ENCODE measurements around the gene C10orf71.

Gene C10orf71

DNA sequence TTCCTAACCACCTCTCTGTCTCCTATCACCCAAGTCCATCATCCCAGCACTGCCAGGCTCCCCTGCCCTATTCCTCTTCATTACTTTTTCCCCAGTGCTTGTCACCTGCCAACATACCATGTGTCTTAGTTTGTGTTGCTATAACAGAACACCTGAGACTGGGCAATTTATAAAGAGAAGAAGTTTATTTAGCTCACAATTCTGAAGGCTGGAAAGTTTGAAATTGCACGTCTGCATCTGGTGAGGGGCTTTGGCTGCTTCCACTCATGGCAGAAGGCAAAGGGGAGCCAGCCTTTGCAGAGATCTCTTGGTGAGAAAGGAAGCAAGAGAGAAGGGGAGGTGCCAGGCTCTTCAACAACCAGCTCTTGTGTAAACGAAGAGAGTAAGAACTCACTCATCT, 49.6 kb downstream of the C10orf71 start:
- no peak overlapping the region for H3K4me3 ChIP-seq (ENCODE audit: low read length)
- no peaks in the 10 kb centered on the region for H3K79me2 ChIP-seq (ENCODE audit: low read length)
- H3K27me3 ChIP-seq (replicated peaks; ENCODE audit: insufficient read depth, low read length), result no peaks in the 10 kb centered on the region
- H3K9me3 ChIP-seq (replicated peaks; ENCODE audit: insufficient read depth, low read length), result no peaks in the 10 kb centered on the region
- no peaks in the 10 kb centered on the region for H4K20me1 ChIP-seq (ENCODE audit: insufficient read depth, low read length)
- H3K4me1 ChIP-seq (ENCODE audit: low read length), result no peaks in the 10 kb centered on the region
- no peaks in the 10 kb centered on the region for H3K9me2 ChIP-seq (replicated peaks; ENCODE audit: insufficient read depth, low read length)
- DNase-seq, result no peak
- H3K36me3 ChIP-seq (replicated peaks; ENCODE audit: insufficient read depth, low read length), result no peaks in the 10 kb centered on the region
- no peak overlapping the region for H3K9ac ChIP-seq (ENCODE audit: low read length)
- TF ChIP-seq, protein P1, sequence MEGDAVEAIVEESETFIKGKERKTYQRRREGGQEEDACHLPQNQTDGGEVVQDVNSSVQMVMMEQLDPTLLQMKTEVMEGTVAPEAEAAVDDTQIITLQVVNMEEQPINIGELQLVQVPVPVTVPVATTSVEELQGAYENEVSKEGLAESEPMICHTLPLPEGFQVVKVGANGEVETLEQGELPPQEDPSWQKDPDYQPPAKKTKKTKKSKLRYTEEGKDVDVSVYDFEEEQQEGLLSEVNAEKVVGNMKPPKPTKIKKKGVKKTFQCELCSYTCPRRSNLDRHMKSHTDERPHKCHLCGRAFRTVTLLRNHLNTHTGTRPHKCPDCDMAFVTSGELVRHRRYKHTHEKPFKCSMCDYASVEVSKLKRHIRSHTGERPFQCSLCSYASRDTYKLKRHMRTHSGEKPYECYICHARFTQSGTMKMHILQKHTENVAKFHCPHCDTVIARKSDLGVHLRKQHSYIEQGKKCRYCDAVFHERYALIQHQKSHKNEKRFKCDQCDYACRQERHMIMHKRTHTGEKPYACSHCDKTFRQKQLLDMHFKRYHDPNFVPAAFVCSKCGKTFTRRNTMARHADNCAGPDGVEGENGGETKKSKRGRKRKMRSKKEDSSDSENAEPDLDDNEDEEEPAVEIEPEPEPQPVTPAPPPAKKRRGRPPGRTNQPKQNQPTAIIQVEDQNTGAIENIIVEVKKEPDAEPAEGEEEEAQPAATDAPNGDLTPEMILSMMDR (IDR thresholded peaks at IDR 0.05; ENCODE audit: low read length), result no peak
- TF ChIP-seq EZH2 (optimal IDR thresholded peaks at IDR 0.05; ENCODE audit: low read depth, low read length) (no peak), EZH2phosphoT487 (IDR thresholded peaks at IDR 0.05; ENCODE audit: low read length) (no peak)
- H3K27ac ChIP-seq (ENCODE audit: low read length), result no peak overlapping the region
- no peak overlapping the region for H3K4me2 ChIP-seq (ENCODE audit: low read depth, low read length)
- H2AFZ ChIP-seq (ENCODE audit: low read length), result no peak overlapping the region
- H3F3A ChIP-seq (ENCODE audit: insufficient read depth, low read length), result no peaks in the 10 kb centered on the region

DNA sequence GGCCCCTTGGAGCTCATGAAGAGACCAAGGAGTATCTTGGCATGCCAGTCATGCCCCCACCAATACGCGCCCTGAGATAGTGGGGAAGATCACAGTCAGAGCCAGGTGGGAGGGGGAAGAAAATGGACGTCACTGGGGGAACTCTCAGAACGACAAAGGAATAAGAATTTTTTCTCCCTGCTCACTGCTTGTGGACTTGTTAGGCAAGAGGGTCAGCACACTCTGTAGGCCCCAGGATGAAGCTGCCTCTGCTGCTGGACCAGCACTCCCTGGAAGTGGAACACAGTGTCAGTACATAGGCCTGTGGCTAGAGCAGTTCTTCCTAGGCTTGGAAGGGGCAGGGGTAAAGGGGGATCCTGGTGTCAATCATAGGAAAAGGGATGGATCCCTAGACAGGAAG, 50.4 kb downstream of the C10orf71 start:
- no peaks in the 10 kb centered on the region for H4K20me1 ChIP-seq (ENCODE audit: insufficient read depth, low read length)
- no peaks in the 10 kb centered on the region for H3K4me1 ChIP-seq (ENCODE audit: low read length)
- H3K79me2 ChIP-seq (ENCODE audit: low read length), result no peaks in the 10 kb centered on the region
- no peaks in the 10 kb centered on the region for H3K36me3 ChIP-seq (replicated peaks; ENCODE audit: insufficient read depth, low read length)
- no peak overlapping the region for H2AFZ ChIP-seq (ENCODE audit: low read length)
- no peaks in the 10 kb centered on the region for H3K27me3 ChIP-seq (replicated peaks; ENCODE audit: insufficient read depth, low read length)
- TF ChIP-seq EZH2 (optimal IDR thresholded peaks at IDR 0.05; ENCODE audit: low read depth, low read length) (no peak), EZH2phosphoT487 (IDR thresholded peaks at IDR 0.05; ENCODE audit: low read length) (no peak)
- TF ChIP-seq, protein P1 (IDR thresholded peaks at IDR 0.05; ENCODE audit: low read length), result no peak
- no peak overlapping the region for H3K4me3 ChIP-seq (ENCODE audit: low read length)
- H3F3A ChIP-seq (ENCODE audit: insufficient read depth, low read length), result no peaks in the 10 kb centered on the region
- H3K9me3 ChIP-seq (replicated peaks; ENCODE audit: insufficient read depth, low read length), result no peaks in the 10 kb centered on the region
- no peak overlapping the region for H3K9ac ChIP-seq (ENCODE audit: low read length)
- H3K9me2 ChIP-seq (replicated peaks; ENCODE audit: insufficient read depth, low read length), result no peaks in the 10 kb centered on the region
- no peak overlapping the region for H3K4me2 ChIP-seq (ENCODE audit: low read depth, low read length)
- no peak for DNase-seq
- no peak overlapping the region for H3K27ac ChIP-seq (ENCODE audit: low read length)

DNA sequence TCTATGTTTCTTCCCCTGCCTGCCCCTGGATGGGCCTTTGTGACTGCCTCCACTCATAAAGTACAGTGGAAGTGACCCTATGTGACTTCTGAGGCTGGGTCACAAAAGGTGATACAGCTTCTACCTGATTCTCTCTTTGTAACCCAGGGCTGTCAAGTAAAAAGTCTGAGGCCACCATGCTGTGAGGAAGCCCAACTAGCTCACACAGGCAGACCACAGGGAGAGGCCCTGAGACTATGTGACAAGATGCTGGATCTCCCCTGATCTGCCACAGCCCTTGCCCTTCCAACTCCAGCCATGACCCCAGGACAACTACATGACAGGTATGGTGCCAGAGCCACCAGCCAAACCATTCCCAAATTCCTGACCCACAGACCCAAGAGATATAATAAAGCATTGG, 51.2 kb downstream of the C10orf71 start:
- Histone ChIP-seq H3K9me2 (replicated peaks; ENCODE audit: insufficient read depth, low read length) (no peaks in the 10 kb centered on the region), H3K4me3 (ENCODE audit: low read length) (no peak overlapping the region), H3K27ac (ENCODE audit: low read length) (no peak overlapping the region), H3K4me2 (ENCODE audit: low read depth, low read length) (no peak overlapping the region), H3K27me3 (replicated peaks; ENCODE audit: insufficient read depth, low read length) (no peaks in the 10 kb centered on the region), H2AFZ (ENCODE audit: low read length) (no peak overlapping the region), H3K9me3 (replicated peaks; ENCODE audit: insufficient read depth, low read length) (no peaks in the 10 kb centered on the region), H3F3A (ENCODE audit: insufficient read depth, low read length) (no peaks in the 10 kb centered on the region), H3K79me2 (ENCODE audit: low read length) (no peaks in the 10 kb centered on the region), H3K4me1 (ENCODE audit: low read length) (no peaks in the 10 kb centered on the region), H3K36me3 (replicated peaks; ENCODE audit: insufficient read depth, low read length) (no peaks in the 10 kb centered on the region), H3K9ac (ENCODE audit: low read length) (no peak overlapping the region), H4K20me1 (ENCODE audit: insufficient read depth, low read length) (no peaks in the 10 kb centered on the region)
- DNase-seq, result no peak
- TF ChIP-seq EZH2phosphoT487 (IDR thresholded peaks at IDR 0.05; ENCODE audit: low read length) (no peak), EZH2 (optimal IDR thresholded peaks at IDR 0.05; ENCODE audit: low read depth, low read length) (no peak)
- TF ChIP-seq, protein P1 (IDR thresholded peaks at IDR 0.05; ENCODE audit: low read length), result no peak
